Transverse colon (tissue), 4 donors: Measurements from ENCODE around the gene PCDHGB3.

ENCODE experiments used
- EP300 ChIP-seq: sonication (generic); formaldehyde crosslinking; IDR thresholded peaks from one replicate; pipeline ENCODE4 v1.6.1; 2017; ENCODE audit warnings: antibody characterized with exemption, low read depth
- POLR2AphosphoS5 ChIP-seq, 3 donors: sonication (generic); formaldehyde crosslinking; IDR thresholded peaks; one replicate each; pipeline ENCODE4 v1.6.1; 2016; ENCODE audit warnings: antibody characterized with exemption in 3 of 3
- TF ChIP-seq, protein P1 (sequence below), 5 experiments: fragments of 200-600 bp in 3 of 5; fragments of 450-650 bp in 2 of 5; sonication (generic) in 3 of 5; IDR thresholded peaks; 1 replicate in 2 of 5; 2 replicates in 3 of 5; pipeline ENCODE4 v1.5.1; 2016 to 2017; ENCODE audit warnings: antibody characterized with exemption in 5 of 5, inconsistent platforms in 3 of 5, mild to moderate bottlenecking in 2 of 5, moderate library complexity in 1 of 5

DNA sequence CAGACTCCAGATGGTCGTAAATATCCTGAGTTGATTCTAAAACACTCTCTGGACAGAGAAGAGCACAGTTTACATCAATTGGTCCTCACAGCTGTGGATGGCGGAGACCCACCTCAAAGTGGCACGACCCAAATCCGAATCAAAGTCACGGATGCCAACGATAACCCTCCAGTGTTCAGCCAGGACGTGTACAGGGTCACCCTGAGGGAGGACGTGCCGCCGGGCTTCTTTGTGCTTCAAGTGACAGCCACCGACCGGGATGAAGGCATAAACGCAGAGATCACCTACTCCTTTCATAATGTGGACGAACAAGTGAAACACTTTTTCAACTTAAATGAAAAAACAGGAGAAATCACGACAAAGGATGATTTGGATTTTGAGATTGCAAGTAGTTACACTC is 9.4 kb upstream of the PCDHGB3 start:
- TF ChIP-seq POLR2AphosphoS5 (IDR thresholded peaks at IDR 0.05) (no peak), EP300 (no peak)
- TF ChIP-seq, protein P1, sequence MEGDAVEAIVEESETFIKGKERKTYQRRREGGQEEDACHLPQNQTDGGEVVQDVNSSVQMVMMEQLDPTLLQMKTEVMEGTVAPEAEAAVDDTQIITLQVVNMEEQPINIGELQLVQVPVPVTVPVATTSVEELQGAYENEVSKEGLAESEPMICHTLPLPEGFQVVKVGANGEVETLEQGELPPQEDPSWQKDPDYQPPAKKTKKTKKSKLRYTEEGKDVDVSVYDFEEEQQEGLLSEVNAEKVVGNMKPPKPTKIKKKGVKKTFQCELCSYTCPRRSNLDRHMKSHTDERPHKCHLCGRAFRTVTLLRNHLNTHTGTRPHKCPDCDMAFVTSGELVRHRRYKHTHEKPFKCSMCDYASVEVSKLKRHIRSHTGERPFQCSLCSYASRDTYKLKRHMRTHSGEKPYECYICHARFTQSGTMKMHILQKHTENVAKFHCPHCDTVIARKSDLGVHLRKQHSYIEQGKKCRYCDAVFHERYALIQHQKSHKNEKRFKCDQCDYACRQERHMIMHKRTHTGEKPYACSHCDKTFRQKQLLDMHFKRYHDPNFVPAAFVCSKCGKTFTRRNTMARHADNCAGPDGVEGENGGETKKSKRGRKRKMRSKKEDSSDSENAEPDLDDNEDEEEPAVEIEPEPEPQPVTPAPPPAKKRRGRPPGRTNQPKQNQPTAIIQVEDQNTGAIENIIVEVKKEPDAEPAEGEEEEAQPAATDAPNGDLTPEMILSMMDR (IDR thresholded peaks at IDR 0.05), result no peak
